ENCODE data around the gene FBXO44. TPM values are rescaled to one million over a fixed set of nuclear protein-coding genes. Genes with fewer than 3 reads are reported as not detected.

FBXO44 gene
- total RNA-seq, 1 experiment from 2014 or later, result 24.5 TPM

- H3K27ac ChIP-seq (ENCODE audit: insufficient read length, low read depth, low read length), result no peak overlapping the region
- H2BK12ac ChIP-seq (ENCODE audit: insufficient read length, low read depth, low read length), result no peak overlapping the region
- Mint-ChIP-seq H3K27ac (peak overlapping the region; percentile 46 to 57 (median 53); a peak in 4 of 7 replicates), H3K9me3 (no peaks in the 10 kb centered on the region), H3K36me3 (ENCODE audit: insufficient read depth in 1 of 3, low read depth in 3 of 3) (peaks cover 0 to 10% (median under 1%) of the 10 kb centered on the region in 3 experiments; a peak in 5 of 7 replicates), H3K4me3 (no peak overlapping the region; a peak in 1 of 5 replicates), H3K4me1 (peaks cover 48 to 53% of the 10 kb centered on the region in 2 experiments), H3K27me3 (ENCODE audit: low read depth) (no peaks in the 10 kb centered on the region)
- H3K79me1 ChIP-seq (ENCODE audit: insufficient read depth, low read depth, low read length, poor library complexity, severe bottlenecking), result no peaks in the 10 kb centered on the region
- no peak overlapping the region for H4K5ac ChIP-seq (ENCODE audit: insufficient read length, low read depth, low read length)
- H4K20me1 ChIP-seq (ENCODE audit: control insufficient read depth, insufficient read depth, insufficient read length), result peaks cover 8% of the 10 kb centered on the region
- peaks cover 5% of the 10 kb centered on the region for H3K23me2 ChIP-seq (ENCODE audit: insufficient read length, low read depth, low read length, poor library complexity, severe bottlenecking)
- H3K9ac ChIP-seq (ENCODE audit: extremely low read depth, insufficient read length, low read length), result no peak overlapping the region
- H3K27me3 ChIP-seq (ENCODE audit: insufficient read depth, low read length), result no peaks in the 10 kb centered on the region
- no peak overlapping the region for H4K8ac ChIP-seq (replicated peaks; ENCODE audit: insufficient read length, low read depth, low read length)
- H2AFZ ChIP-seq (ENCODE audit: low read length), result no peak overlapping the region
- no peak overlapping the region for H2BK5ac ChIP-seq (ENCODE audit: insufficient read length, low read length)
- no peak overlapping the region for H3T11ph ChIP-seq (ENCODE audit: low read length)
- no peak overlapping the region for H3K4me2 ChIP-seq (ENCODE audit: insufficient read depth, insufficient read length, low read length)
- H3K4ac ChIP-seq (ENCODE audit: low read depth, low read length), result no peak overlapping the region
- no peaks in the 10 kb centered on the region for H3K9me3 ChIP-seq (ENCODE audit: control insufficient read depth, low read depth, low read length)
- DNase-seq, result no peak
- H3K79me2 ChIP-seq (ENCODE audit: insufficient read depth, low read length), result no peaks in the 10 kb centered on the region; the same call in 1 of the 2 replicates
- no peak overlapping the region for H2BK120ac ChIP-seq (ENCODE audit: low read depth, low read length, poor library complexity, severe bottlenecking)
- TF ChIP-seq CTCF (conservative IDR thresholded peaks at IDR 0.05), result no peak
- H3K14ac ChIP-seq (ENCODE audit: insufficient read depth, low read length), result no peak overlapping the region
- H3K4me1 ChIP-seq (ENCODE audit: insufficient read depth, low read length), result peaks cover 10% of the 10 kb centered on the region
- H3K56ac ChIP-seq (ENCODE audit: insufficient read length, low read depth, low read length), result no peak overlapping the region
- no peak overlapping the region for H2AK5ac ChIP-seq (ENCODE audit: insufficient read length, low read length)
- H3K23ac ChIP-seq (ENCODE audit: insufficient read length, low read depth, low read length), result no peak overlapping the region
- H3K18ac ChIP-seq (ENCODE audit: insufficient read length, low read depth, low read length), result no peak overlapping the region
- H2BK20ac ChIP-seq (ENCODE audit: low read depth, low read length, poor library complexity, severe bottlenecking), result no peak overlapping the region
- H2BK15ac ChIP-seq (ENCODE audit: low read depth, low read length), result no peak overlapping the region
- no peak overlapping the region for H4K91ac ChIP-seq (ENCODE audit: insufficient read length, low read depth, low read length)
- WGBS (ENCODE audit: extremely low coverage, insufficient read length, low lambda C conversion rate), result no CpG with 5 or more reads among the region's 8 CpGs
Measured at GRCh38 chr1:11703357-11704193, 48.9 kb downstream of the FBXO44 start.

Data from H9 (cell line).